HG03039 (cell line): ENCODE data around the gene CAMTA1.
"Not testable (repeated sequence)": the region's sequence is repeated elsewhere in the genome, so short reads cannot be mapped to it uniquely, and the experiment has no call there.

ENCODE experiments used
- ATAC-seq: cut with Tn5 transposase; IDR thresholded peaks from one replicate; pipeline ENCODE4 v1.9.1; 2021; ENCODE audit warnings: mild to moderate bottlenecking, moderate library complexity; ENCODE audit not compliant: unreplicated experiment

CAMTA1 gene

DNA sequence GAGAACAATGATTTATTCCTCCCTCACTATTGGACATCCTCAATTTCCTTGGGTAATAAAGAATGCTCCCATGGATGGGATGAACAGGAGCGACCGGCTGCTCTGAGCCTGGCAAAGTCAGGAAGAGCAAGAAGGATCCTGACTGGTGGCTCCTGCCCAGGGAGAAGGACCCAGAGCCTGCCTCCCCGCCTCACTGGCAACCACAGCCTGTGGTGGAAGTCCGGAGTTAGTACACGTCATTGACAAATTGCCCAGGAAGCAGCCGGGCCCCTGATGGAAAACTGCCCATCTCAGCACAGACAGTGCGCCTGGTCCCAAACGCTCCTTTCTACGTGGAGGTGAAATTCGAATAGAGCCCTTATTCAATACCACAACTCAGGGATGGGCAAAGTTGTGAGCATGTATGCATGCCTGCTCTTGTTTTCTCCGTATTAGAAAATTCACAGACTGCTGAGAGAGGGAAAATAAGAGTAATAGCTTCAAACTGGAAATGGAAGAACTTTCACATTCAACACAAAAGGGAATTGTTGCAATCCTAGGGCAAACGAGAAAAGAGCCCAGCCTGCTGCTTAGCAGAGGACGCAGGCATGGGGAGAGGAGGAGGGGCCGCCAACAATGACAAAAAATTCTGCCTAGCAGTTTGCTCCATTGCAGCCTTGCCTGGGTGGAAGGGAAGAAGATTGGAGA, 588.8 kb downstream of the CAMTA1 start:
- no peak for ATAC-seq

DNA sequence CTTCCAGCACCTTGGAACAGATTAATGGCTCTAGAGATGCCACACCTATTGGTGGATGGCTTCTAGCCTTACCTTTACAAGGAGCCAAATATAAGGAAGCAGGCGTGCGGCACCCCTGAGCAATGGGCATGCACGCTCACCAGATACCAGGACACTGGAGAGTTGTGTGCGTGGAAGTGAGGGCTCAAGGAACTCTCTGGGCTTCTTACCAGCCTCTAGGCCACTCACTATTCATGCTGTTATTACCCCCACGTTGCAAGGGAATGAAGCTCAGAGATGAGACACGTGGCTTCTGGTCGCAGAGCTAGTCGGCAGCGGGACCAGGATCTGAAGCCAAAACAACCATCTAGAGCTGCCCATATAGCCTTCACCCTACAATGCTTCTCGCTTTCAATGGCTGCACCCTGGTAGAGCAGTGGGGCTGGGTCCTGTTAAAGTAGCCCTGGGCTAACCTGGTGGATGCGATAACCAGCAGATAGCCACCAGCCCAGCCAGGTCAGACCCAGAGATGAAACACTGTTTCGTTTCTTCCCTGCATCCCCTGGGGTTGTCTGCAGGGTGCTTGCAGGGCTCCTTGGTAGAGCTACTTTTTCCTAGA, 589.4 kb downstream of the CAMTA1 start:
- ATAC-seq: no peak

GRCh38 chr1:7375329-7375728, 590.1 kb downstream of the CAMTA1 start:
- no peak for ATAC-seq

DNA sequence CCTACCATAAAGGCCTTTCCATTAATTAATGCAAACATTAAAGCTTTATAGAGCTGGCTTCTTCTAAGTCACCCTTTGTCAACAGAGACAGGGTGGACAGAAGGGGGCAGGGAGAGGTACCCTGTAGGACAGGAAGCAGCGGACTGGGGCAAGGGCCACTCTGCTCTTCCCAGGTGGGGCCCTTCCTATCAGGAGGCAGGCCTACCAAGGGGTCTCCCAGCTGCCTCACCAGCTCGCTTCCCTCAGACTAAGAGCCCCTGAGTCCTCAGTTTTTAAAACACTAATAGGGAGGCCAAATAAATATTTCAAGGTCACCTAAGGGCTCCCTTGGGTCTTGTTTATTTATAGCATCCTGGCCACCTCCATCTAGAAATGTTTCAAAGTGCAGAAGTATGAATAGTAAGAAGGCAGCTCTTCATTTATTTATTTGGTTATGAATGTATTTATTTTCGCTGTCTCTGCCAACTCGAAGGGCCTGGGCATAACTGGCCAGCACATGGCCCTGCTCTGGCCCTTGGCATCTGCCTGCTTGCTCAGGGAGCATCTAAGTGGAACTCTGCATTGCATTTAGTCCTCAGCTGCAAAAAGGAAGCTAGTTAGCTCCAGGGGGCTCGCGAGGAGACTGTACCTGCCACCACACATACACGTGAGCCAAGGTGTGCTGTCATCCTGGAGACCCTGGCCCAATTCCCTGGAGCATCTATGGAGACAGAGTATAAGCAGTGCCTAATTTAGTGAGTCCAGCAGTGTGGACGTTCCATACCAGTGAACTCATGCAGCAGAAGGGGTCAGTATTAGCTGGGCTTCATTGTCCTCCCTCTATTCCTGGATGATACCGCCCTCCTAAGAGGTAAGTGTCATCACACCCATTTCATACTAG, 590.8 kb downstream of the CAMTA1 start:
- ATAC-seq: no peak

DNA sequence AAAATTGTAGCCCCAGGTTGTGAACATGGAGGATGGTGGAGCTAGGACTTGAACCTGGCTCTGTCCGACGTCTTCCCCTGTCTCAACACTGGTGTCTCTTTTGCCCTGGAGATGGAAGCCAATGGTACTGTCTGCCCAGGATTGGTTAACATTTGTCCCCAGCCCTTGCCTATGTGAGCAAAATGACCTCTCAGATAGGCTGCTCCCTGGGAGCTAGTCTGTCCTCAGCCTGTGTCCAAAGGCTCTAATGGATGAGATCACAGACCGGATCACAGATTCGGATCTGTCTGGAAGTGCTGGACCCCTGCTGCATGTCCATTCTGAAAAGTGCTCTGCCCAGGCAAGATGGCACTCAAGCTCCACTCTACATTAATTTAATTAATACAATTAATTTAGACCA, 591.4 kb downstream of the CAMTA1 start:
- no peak for ATAC-seq

DNA sequence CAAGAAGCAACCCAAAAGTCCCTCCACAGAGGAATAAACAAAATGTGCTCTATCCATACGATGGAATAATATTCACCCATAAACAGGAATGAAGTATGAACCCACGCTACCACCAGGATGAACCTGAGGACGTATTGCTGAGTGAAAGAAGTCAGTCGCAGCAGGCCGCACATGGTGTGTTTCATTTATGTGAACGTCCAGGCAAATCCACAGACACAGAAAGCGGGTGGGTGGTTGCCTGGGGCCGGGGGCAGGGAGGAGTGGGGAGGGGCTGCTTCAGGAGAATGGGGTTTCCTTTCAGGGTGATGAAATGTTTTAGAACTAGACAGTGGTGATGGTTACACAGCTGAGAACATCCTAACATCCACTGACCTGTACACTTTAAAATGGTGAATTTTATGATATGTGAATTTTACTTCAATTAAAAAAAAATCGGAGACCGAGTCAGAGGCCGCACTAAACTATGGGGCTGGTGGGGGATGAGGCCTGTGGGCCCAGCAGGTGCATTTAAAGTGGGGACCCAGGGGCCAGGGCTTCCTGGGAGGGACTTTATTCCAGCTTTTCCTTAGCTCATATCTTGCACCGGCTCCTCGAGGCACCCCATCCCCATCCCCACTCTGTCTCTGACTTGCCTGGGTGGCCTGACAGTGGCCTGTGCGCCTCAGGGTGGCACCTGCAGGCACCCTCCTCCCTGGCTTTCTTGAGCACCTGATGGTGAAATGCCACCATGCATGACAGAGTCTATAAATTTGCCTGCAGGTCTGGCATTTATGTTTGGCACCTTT, 593.3 kb downstream of the CAMTA1 start:
- no peak for ATAC-seq

DNA sequence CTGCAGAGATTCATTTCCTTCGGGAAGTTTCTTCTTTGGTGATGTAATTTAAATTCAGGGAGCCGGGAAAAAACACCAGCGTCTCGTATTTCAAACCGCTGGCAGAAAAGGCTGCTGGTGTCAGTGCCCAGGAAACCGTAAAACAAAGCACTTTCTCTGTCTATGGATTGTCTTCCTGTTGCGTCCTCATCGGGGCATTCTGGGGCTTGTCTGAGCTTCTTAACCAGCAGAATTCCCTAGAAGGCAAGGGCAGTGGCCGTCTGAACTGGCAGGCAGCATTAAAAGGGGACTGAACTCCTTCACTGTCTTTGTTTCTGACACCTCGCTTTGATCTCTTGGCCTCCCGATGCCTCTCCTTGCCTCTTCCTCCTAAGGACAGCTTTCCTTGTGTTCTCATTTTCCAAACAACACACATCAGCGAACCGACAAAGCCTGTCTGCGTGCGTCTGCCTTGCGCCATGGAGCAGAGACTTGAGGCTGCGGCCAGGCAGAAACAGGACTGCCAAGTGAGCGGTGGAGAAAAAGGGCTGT, 594.3 kb downstream of the CAMTA1 start:
- ATAC-seq: no peak

GRCh38 chr1:7380068-7380467, 594.8 kb downstream of the CAMTA1 start:
- ATAC-seq: not testable (repeated sequence)

DNA sequence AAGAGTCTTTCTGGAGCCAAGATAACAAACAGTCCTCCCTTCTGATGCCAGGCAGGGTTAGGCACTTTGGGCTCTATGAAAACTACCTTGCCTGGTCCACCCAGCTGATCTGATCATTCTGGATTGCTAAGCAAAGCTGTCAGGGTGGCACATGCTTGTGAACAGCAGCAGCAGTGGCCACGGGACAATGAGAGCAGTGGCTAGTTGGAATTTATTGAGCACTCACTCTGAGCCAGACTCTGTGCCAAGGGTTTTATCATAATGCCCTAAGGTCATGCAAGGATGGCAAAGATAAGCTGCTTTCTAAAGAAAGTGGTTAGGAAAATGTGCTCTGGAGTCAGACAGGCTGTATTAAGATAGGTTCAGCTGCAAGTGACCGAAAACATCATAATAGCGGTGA, 595.5 kb downstream of the CAMTA1 start:
- ATAC-seq: no peak

DNA sequence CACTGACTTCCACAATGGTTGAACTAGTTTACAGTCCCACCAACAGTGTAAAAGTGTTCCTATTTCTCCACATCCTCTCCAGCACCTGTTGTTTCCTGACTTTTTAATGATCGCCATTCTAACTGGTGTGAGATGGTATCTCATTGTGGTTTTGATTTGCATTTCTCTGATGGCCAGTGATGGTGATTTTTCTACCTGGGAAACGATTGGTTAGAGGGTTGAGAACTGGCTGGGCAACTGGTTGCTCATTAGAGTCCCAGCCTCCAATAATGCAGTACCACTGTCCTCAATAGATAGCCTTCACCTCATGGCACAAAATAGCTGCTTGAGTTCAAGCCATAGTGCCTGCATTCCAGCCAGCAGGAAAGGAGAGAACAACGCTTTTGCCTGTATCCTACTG, 596.5 kb downstream of the CAMTA1 start:
- ATAC-seq: not testable (repeated sequence)

DNA sequence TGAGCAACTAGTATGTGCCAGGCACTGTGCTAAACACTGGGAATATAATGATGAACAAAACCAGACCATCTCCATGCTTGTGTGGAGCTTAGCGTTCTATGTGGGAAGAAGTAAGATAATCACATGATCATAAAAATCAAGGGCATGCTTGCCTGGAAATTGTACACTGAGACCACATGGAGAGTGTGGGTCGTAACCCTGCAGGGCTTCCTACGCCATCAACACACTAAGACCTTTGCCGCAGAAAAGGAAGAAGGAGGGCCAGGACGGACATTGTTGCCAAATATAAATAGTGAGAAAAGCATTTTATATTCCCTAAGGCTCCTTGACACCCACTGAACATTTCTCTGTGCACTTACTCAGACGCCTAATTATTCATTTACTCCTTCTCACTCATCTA, 597.7 kb downstream of the CAMTA1 start:
- no peak for ATAC-seq

GRCh38 chr1:7383671-7384520, 598.6 kb downstream of the CAMTA1 start:
- no peak for ATAC-seq

- no peak for ATAC-seq
These were observed 599.4 kb downstream of the CAMTA1 start for GRCh38 chr1:7384679-7385078.

DNA sequence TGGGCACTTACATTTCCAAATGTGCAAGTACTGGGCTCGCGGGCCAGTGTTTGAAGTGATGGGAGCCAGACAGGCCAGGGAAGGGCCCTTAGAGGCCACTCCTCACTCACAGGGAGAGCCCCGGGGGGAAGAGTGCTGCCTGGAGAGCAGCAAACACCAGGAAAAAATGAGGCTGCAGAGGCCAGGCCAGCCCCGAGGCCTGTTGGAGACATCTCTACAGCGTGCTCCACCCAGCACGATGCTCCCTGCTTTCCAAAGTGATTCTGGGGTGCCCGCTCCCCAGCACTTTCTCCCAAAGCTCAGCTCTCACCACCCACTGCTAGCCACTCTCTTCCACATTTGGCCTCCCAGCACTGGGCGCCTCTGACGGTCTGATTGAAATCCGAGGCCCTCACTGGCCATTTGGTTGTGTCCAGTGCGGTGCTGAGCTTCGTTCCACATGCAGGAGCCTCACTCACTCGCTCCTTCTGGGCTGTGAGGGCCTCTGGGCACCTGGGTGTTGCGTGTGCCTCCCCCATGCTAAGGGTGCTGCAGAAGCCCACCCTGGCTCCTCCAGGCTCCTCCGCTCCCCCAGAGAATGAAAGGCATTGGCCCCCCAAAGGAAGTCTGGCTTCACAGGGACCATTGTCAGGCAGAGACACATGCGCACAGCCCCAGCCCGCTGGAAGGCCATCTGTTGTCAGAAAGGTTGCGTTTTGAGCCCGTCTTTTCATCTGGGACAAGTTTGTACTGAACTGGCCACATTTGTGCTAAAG, 600.4 kb downstream of the CAMTA1 start:
- ATAC-seq: no peak

- no peak for ATAC-seq
These were observed 601.2 kb downstream of the CAMTA1 start for GRCh38 chr1:7386226-7387052.

DNA sequence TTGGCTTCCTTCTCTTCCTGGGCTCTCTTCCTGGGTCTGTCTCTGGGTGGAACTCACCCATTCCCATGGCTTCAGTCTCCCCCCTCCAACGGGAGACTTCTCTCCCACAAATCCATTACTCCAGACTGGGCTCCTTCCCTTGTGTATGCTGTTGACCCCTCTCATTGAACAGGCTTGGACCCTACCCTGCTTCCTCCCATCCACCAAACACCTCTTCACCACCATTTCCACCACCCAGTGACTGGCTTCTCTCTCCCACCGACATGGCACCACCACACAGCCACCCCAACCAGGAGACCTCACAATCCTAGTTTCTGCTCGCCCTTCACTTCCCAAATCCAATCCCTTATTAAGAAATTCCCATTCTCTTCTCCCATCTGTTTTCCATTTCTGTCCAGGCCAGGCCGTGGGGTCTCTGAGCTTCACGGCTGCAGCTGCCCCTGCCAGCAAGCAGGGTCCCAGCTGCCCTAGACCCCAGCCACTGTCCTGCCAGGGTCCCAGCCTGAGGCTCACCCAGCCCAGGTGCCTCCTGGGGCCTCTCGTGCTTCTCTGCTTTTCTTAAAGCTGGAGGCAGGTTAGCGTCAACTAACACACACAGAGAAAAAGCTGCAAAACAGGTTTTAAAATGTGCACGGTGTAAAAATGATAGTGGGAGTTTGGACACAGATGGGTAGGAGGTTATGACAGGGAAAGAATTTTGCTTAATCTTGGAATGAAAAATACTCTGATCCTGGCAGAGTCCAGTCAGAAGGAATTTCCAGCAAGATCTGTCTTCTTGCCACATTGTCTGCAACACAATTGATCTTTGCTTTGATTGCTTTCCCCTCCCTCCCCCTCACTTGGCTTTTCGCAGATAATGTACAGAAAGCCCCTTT, 602.0 kb downstream of the CAMTA1 start:
- no peak for ATAC-seq

GRCh38 chr1:7388141-7388487, 602.9 kb downstream of the CAMTA1 start:
- ATAC-seq: no peak
